Left lung (tissue), 10 donors: ENCODE data around the gene TRIM36. TPM values are rescaled to one million over a fixed set of nuclear protein-coding genes. Genes with fewer than 3 reads are reported as not detected.

ENCODE experiments used
- ATAC-seq: fragments of 200-7000 bp; cut with Tn5 transposase; one replicate; pipeline ENCODE4 v1.9.1; 2020; ENCODE audit warnings: moderate library complexity
- DNase-seq, 4 donors: peaks; one replicate each; pipeline ENCODE4 v3.0.0-alpha.2; 2013 to 2020
- H3K27ac ChIP-seq, 2 donors: fragments of 200-600 bp; sonication (generic) in 1 of 2; one replicate each; pipeline versions ENCODE4 v1.5.0 to v1.8.0; 2020 to 2021
- H3K27me3 ChIP-seq, 2 donors: fragments of 200-600 bp; sonication (generic) in 1 of 2; one replicate each; pipeline versions ENCODE4 v1.5.0 to v1.8.0; 2020 to 2021
- H3K36me3 ChIP-seq, 2 donors: fragments of 200-600 bp; sonication (generic) in 1 of 2; one replicate each; pipeline versions ENCODE4 v1.5.0 to v1.8.0; 2020 to 2021
- H3K4me1 ChIP-seq, 2 donors: fragments of 200-600 bp; one replicate each; pipeline ENCODE4 v1.8.0; 2021
- H3K4me3 ChIP-seq, 2 donors: fragments of 200-600 bp; sonication (generic) in 1 of 2; one replicate each; pipeline versions ENCODE4 v1.5.0 to v1.8.0; 2020 to 2021; ENCODE audit warnings: mild to moderate bottlenecking in 1 of 2
- H3K9me3 ChIP-seq, 2 donors: fragments of 200-600 bp; sonication (generic) in 1 of 2; one replicate each; pipeline versions ENCODE4 v1.5.0 to v1.8.0; 2020 to 2021
- intact Hi-C, 2 donors: fragments of 100-400 bp; cut with DNase I; formaldehyde crosslinking; loops; one replicate each; pipeline versions ENCODE4 v1.11.2 to v1.14.2; 2022
- polyA plus RNA-seq, 6 donors: library from polyadenylated mRNA; unstranded; fragments of 120-200 nt; gene quantifications; one replicate each; pipeline ENCODE4 v1.2.1, GENCODE V29; 2013; ENCODE audit not compliant: insufficient read length in 6 of 6
- total RNA-seq, 2 donors: library from RNA; stranded (reverse); fragmentation: NEBNext Ultra II Directional; extraction: Animal tissue kit (Norgen Biotek cat#: 25700); gene quantifications; one replicate each; pipeline ENCODE4 v1.2.1, GENCODE V29; 2021
- TF ChIP-seq, protein P1 (sequence below), 2 donors: fragments of 200-600 bp; sonication (generic) in 1 of 2; IDR thresholded peaks; one replicate each; pipeline versions ENCODE4 v1.5.0 to v1.8.0; 2021; ENCODE audit warnings: antibody characterized with exemption in 2 of 2
- donor health status: DM: no; HTN: yes; CAD: no.
- donor health status: DM: no; HTN: no; CAD: no.

The TRIM36 gene
- total and polyA plus RNA-seq, 8 donors = 0.98 to 6.9 (median 1.5) TPM

DNA sequence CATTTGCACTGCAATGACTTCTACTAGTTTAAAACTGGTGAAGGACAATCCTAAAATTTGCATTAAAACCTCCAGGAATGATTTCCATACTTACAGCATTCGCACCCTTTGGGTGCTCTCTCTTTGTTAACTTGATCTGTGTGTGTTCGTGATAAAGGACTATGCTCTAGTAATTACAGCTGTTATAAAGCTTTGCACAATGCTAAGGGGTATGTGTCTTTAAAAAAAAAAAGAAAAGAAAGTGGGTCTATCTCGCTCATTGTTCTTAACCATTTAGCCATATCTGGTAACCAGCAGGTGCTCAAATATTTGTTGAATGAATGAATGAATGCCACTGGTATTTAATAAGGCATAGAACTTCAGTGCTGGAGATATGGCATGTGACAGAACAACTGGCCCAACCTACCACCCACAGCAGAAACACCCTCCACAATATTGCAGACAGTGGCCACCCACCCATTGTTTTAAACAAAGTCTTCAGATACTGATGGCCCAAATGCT is 8.7 kb downstream of the TRIM36 start:
- peaks cover 0 to 20% of the 10 kb centered on the region in 2 donors for H3K27me3 ChIP-seq
- ATAC-seq = no peak
- TF ChIP-seq, protein P1, sequence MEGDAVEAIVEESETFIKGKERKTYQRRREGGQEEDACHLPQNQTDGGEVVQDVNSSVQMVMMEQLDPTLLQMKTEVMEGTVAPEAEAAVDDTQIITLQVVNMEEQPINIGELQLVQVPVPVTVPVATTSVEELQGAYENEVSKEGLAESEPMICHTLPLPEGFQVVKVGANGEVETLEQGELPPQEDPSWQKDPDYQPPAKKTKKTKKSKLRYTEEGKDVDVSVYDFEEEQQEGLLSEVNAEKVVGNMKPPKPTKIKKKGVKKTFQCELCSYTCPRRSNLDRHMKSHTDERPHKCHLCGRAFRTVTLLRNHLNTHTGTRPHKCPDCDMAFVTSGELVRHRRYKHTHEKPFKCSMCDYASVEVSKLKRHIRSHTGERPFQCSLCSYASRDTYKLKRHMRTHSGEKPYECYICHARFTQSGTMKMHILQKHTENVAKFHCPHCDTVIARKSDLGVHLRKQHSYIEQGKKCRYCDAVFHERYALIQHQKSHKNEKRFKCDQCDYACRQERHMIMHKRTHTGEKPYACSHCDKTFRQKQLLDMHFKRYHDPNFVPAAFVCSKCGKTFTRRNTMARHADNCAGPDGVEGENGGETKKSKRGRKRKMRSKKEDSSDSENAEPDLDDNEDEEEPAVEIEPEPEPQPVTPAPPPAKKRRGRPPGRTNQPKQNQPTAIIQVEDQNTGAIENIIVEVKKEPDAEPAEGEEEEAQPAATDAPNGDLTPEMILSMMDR (IDR thresholded peaks at IDR 0.05) = no peak
- intact Hi-C loops = no loop called here
- no peak for DNase-seq
- peaks cover 0 to 3% of the 10 kb centered on the region in 2 donors for H3K9me3 ChIP-seq
- no peak overlapping the region for H3K4me3 ChIP-seq
- H3K4me1 ChIP-seq = no peaks in the 10 kb centered on the region
- H3K27ac ChIP-seq = no peak overlapping the region
- H3K36me3 ChIP-seq = no peaks in the 10 kb centered on the region

DNA sequence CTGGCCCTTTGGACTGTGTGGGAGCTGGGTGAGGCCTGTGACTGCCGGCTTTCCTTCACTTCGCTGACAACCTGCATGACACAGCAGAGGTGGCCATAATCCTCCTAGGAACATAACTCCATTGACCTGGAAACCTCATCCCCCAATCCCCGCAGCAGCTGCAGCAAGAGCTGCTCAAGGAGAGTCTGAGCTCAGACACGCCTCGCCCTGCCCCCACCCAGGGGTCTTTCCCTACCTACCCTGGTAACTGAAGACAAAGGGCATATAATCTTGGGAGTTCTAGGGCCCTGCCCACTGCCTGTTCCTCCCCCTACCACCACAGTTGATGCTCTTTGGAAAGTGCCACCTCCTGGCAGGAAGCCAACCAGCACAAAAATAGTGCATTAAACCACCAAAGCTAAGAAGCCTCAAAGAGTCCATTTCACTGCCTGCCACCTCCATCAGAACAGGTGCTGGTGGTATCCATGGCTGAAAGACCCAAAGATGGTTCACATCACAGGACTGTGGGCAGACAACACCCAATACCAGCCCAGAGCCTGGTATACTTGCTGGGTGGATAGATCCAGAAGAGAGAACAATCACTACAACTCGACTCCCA is 18.4 kb downstream of the TRIM36 start:
- TF ChIP-seq, protein P1 (IDR thresholded peaks at IDR 0.05) = no peak
- DNase-seq (peak in 1 of 4 donors; percentile 44), ATAC-seq (no peak)
- intact Hi-C loops = no loop called here
- no peak overlapping the region for H3K27ac ChIP-seq
- no peaks in the 10 kb centered on the region for H3K36me3 ChIP-seq
- H3K27me3 ChIP-seq = no peaks in the 10 kb centered on the region
- no peaks in the 10 kb centered on the region for H3K4me1 ChIP-seq
- H3K4me3 ChIP-seq = no peak overlapping the region
- H3K9me3 ChIP-seq = peaks cover 0 to 8% of the 10 kb centered on the region in 2 donors

DNA sequence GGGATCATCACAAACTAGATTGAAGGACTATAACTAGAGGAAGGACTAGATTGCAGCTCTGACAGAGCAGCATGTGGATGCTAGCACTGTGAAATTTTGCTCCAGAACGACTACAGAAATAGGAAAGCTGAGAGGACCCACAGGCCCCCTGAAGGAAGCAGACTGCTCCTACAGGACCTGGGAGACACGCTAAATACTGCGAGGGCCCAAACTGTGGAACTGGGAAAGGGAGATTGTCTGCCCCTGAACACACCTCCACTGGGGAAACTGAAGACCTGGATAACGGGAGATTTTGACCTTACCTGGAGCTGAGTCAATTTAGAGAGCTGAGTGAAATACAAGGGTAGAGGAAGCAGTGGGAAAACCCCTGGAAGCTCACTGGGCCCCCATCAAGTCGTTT is 19.2 kb downstream of the TRIM36 start:
- Histone ChIP-seq H3K4me3 (no peak overlapping the region), H3K27ac (no peak overlapping the region), H3K36me3 (no peaks in the 10 kb centered on the region), H3K27me3 (no peaks in the 10 kb centered on the region), H3K4me1 (no peaks in the 10 kb centered on the region), H3K9me3 (peaks cover 0 to 7% of the 10 kb centered on the region in 2 donors)
- no peak for DNase-seq
- TF ChIP-seq, protein P1 (IDR thresholded peaks at IDR 0.05) = no peak
- ATAC-seq = no peak
- intact Hi-C loops = no loop called here

DNA sequence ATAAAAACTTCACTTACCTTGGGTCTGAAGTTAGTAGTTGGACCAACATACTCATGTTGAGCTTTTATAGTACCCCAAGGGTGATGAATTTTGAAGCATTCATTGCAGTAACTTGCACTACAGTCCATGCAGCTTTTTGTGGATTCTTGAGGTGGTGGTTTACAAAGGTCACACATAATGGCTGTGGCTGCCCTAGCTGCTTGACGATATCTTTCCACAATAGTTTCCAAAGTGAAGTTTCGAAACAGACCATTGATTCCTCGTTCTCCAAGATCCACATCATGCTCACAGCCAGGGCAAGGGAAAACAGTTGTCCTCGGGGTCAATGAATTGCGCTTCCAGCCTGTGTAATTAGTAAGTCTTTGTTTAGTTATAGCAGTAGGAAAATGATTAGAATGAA is 22.7 kb downstream of the TRIM36 start:
- Histone ChIP-seq H3K36me3 (no peaks in the 10 kb centered on the region), H3K27me3 (no peaks in the 10 kb centered on the region), H3K4me1 (no peaks in the 10 kb centered on the region), H3K27ac (no peak overlapping the region), H3K4me3 (no peak overlapping the region), H3K9me3 (no peaks in the 10 kb centered on the region)
- DNase-seq = no peak
- ATAC-seq = peak; percentile 53
- TF ChIP-seq, protein P1 (IDR thresholded peaks at IDR 0.05) = no peak
- intact Hi-C loops = no loop called here

DNA sequence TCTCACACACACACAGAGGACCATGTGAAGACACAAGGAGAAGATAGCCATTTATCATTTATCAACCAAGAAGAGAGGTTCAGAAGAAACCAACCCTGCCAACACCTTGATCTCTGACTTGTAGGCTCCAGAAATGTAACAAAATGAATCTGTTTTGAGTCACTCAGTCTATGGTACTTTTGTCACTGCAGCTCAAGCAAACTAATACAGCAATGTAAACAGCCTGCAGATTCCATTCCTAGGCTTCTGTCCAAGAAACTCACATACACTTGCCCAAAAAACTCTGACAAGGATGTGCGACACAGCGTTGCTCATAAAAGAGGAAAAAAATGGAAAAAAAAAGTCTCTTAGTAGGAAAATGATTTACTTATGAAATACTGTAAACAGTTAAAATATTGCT is 33.4 kb downstream of the TRIM36 start:
- no peaks in the 10 kb centered on the region for H3K36me3 ChIP-seq
- no peaks in the 10 kb centered on the region for H3K27me3 ChIP-seq
- H3K4me1 ChIP-seq = no peaks in the 10 kb centered on the region
- intact Hi-C loops = no loop called here
- ATAC-seq (no peak), DNase-seq (no peak)
- H3K9me3 ChIP-seq = no peaks in the 10 kb centered on the region
- no peak overlapping the region for H3K4me3 ChIP-seq
- TF ChIP-seq, protein P1 (IDR thresholded peaks at IDR 0.05) = no peak
- no peak overlapping the region for H3K27ac ChIP-seq
